Activated CD8-positive, alpha-beta memory T cell treated with anti-CD3 and anti-CD28 coated beads, Interleukin-2, amount 50 U/mL, for 24 hours (primary cell): ENCODE measurements around the gene TAS1R2.
"Not testable (repeated sequence)": the region's sequence is repeated elsewhere in the genome, so short reads cannot be mapped to it uniquely, and the experiment has no call there.

Source experiments
- DNase-seq: peaks from one replicate; pipeline ENCODE4 v3.0.0-alpha.2; 2020; ENCODE audit errors: extremely low read depth

Gene TAS1R2

DNA sequence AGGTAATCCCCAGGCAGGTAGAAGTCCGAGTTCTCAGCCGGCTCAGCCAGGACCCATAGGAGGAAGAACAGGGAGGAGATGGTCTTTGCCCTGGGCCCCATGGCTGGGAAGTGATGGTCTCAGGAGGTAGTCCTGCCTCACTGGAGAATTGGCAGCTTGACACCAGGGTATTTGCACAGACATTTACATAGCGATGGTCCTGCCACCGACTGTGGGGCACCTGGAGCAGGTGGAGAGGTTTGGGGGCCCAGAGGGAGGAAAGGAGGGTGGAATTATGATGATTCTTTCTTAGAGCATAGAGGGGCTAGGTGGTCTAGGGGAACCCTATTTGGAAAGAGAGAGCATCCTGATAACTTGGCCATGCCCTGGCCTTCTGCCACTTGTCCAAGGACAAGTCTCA, at the start of gene TAS1R2:
TSS of gene TAS1R2 (minus strand) at position 101 of the 400 bp plus-strand sequence. CDS start at position 101, 0 bp downstream.
- DNase-seq: no peak

DNA sequence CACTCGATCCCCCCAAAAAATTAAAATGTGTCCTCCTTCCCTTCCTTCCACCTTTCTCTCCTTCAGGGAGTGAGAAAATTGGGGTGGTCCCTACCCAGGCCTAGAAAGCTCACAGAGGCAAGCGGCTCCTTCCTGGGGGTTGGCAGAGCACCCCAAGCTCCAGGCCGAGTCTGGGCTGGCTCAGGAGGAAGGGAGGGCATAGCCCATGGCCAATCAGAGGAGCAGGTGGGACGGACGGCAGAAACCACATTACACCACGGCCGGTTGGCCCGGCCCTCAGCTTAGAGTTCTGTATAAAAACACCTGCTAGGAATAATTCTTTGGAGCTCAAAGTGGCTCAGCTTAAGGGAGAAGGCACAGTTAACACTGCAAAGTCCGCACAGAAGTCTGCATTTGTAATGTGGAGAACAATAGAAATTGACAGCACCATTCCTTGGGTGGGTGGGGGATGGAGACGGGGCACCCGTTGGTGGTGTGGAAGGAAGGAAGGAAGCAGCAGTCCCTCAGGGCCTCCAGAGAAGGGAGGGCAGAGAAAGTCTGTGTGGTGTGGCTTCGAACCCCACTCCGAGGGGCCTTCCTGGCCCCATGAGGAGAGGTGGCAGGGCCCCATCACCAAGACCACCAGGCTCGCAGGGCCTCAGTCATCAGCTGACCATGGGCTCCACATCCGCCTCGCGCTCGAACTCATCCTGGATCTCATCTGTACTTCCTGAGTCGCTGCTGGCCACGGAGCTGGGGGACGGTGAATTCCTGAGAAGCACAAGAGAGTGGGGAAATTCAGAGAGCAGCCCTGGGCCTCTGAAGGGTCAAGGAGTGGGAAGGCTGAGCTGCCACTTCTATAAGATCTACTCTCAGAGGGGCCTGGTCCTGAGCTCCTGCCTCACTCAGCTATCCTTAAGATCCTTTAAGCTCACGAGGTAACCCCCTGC, 48.7 kb upstream of the TAS1R2 start:
- DNase-seq: no peak

DNA sequence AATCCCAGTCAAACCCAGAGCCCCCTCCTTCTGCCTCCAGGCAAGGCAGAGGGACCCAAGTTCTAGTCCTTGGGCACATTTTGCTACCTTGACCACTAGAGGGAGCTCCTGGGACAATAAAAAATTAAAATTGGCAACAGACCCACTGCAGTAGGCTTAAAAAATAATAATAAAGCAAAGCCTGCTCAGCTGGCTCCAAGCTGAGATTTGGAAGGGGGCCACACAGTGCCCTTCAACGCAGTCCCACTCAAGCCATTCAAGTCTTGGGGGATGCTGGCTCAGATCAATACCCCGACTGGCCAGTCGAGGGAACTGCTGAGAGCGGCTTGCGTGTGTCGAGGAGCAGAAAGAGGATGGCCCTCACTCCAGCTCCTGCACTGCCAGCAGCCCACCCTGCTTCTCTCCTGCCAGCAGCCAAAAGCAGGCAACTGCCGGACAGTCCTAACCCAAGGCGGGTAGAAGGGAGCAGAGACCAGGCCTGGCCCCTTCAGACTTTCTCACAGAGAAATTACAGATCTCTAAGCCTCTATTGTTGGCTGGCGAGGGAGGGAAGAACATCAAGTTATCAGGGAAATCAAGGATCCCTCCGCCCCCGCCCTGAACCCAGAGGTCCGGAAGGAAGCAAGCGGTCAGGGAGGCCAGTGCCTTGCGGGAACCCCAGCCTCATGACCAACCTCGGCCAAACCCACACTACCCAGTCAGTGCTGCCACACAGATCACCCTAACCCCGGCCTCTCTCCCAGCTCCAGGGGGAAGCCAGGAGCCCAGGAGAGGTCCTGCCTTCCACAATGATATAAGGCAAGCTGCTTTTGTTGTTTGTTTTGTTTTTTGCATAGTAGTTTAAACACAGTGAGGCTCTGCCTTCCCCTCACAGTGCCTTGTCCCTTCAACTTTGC, 47.8 kb upstream of the TAS1R2 start:
- DNase-seq: no peak

DNA sequence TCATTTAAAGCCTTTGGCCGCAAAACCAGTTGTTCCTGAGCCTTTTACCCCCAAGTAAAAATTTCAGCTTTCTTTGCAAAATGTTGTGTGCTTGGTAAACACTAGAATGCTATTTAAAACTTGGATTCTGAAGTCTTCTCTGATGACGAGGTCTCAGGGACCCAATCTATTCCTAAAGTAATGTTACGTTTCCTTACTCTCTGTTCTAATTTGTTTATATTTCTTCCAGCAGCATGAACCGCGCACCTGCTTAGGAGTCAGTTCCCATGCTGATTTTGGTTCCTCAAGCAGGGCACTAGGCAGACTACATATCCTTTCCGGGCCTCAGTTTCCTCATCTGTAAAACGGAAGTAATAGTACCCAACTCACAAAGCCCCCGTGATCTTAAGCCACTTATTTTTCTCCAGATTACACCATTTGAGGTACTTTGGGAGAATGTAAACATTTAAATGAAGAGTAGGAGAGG, 43.9 kb upstream of the TAS1R2 start:
- DNase-seq: no peak

DNA sequence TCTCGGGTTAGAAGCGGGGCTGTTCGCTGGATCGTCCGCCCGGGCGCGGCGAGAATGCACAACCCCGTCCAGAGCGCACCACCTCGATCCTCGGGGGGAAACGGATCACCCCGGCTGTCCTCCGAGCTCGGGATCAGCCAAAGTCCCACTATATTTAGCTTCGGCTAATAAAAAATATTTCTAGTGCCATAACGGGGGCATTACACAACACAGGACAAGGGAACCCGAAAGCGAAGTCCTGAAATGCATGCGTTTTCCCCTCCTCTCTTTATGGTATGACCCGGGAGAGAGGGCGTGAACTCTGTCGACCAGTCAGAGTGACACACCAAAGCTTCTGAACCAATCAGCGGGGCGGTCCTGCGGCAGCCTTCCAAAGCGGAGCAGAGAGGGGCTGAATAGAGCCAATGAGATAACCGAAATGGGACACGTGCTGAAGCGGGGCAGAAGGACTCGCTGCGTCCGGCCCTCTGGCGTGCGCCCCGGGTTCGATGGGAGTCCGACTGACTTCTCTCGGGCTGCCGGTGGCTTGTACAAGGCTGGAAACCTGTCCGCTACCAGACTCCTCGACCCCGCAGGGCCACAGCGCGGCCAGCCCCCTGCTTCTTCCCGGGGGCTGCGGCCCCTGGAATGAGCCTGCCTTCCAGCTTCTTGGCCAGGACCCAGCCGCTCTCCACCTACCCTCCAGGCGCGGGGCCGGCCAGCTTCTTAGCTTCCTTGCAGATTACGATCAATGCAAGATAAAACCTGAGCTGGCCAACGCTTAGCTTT, 43.2 kb upstream of the TAS1R2 start, which contains the start of gene ALDH4A1:
TSS of gene ALDH4A1 (minus strand) at position 33 of the 768 bp plus-strand sequence. CDS start at position 1, 32 bp downstream.
- peak; percentile 89 for DNase-seq

DNA sequence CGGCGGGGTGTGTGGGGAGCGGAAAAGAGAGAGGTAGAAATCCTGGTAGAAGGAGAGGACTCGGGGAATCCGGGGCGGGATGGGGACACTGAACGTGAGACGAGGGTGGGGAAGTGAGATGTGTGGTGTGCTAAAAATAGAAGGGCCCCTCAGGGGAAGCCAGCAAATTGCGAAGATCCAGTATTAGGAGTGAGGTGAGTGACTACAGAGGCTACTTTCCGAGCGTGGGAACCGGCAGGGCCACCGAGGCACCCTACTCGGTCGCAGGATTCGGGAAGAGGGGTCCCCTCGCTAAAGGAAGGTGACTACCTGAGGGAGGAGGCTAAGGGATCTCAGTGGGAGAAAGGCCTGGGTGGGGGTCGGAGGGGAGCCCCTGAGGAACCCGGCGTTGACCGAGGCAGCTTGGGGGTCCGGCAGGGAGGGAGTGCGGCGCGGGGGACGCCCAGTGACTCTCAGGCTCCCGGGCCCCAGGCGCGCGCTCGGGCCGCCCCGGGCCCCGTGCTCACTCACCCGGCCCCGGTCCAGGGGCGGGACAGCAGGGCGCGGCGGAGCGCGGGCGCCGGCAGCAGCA, 42.6 kb upstream of the TAS1R2 start:
- no peak for DNase-seq

DNA sequence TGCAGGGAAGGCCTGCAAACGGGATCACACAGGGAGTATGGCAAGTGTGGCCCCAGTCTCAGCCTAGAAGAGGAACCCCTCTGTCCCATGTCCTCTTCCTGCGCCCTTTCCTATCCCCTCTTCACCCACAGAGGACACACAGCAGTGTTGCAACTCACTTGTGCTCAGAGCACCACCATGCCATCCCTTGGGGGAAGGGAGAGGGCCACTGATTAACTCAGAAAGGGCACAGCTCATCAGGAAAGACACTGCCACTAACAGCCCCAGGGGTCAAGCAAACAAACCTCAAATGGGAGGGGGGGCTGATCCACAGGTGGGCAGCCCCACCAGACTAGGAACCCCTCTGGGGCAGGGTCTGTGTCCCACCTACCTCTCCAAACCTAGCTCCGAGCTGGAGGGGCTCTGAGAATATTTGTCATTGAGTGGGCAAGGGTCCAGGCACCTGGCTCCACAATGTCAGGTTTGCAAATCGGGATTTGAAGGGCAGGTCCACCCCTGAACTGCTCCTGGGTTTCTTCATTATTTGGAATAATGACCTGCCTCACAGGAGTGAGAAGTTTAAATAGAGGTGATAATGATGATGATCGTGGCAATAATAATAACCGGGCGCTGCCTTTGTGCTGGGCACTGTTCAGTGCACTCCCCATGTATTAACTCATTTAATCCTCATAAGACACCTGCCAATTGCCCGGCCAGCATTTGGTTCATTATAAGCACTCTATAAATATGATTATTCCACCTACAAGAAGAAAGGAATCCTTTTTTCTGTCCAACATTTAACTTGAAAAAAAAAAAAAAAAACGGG, 41.9 kb upstream of the TAS1R2 start:
- DNase-seq: no peak

DNA sequence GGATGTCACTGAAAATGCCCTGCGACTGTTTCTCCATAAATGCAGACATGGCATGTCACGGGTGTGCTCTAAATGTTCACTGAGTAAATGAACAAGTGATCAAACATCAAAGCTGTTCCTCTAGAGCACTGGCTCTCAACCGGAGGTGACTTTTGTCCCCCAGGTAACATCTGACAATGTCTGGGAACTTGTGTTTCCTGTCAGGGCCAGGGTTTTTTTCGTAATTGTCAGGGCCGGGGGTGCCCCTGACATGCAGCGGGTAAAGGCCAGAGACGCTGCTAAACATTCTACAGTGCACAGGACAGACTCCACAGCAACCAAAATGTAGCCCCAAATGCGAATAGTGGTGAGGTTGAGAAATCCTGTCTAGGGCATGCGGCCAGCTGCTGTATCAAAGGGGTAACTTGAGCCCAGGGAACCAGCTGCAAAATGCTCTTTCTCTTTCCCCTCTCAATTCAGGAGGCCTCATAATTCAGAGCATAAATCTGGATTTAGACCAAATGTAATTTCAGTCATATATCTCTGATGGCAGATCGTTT, 40.9 kb upstream of the TAS1R2 start:
- no peak for DNase-seq

DNA sequence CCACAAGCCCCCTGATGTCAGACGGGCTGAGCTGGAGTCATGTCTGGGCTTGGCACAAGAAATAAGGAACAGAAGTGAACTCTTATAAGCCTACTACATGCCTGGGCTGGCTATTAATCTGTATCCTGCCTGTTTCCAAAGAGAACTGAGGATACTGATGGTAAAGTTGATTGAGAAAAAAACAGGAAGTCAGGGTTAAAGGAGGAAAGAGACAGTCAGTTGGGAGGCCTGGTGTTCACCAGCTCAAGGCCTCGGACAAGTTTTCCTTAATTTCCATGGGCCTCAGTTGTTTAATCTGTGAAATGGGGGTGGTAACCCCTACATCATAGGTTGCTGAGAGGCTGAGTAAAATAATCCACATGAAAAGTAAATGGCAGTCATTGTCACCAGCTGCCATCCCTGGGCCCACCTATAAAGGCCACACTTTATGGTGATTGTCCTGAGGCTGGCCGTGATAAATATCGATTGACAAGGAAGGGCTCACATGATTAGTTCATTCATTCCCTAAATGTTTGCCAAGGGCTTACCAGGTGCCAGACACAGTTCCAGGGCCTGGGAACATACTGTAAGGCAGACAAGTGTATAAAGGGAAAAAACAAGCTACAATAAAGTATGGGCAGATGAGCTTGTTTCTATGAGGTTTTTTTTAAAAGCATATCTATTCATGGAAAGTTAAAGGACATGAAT, 40.0 kb upstream of the TAS1R2 start:
- DNase-seq: no peak

DNA sequence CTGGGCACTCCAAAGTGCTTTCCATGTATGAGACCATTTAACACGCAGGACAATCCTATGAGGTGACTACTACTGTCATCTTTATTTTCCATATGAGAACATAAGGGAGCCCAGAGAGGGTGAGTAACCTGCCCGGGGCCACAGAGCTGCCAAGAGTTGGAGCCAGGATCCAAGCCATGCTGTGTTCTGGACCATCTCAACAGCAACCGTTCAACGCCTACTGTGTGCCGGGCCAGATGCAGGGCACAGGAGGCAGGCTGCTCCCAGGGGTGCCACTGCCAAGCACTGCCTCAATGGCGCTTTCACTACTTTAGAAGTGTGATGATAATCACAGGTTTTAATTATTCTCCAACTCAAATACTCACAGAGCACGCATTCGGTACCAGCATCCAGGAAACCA, 39.1 kb upstream of the TAS1R2 start:
- DNase-seq: no peak

DNA sequence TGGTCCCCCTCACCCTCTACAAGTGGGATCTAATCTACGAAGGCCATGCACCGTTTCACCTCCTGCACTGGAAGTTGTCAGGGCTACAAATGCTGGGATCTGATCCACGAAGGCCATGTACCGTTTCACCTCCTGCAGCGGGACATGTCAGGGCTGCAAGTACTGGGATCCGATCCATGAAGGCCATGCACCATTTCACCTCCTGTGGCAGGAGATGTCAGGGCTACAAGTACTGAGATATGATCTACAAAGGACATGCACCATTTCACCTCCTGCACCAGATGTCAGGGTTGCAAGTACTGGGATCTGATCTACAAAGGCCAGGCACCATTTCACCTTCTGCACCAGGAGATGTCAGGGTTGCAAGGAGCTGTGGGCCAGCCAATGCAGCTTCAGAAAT, 35.9 kb upstream of the TAS1R2 start:
- no peak for DNase-seq

DNA sequence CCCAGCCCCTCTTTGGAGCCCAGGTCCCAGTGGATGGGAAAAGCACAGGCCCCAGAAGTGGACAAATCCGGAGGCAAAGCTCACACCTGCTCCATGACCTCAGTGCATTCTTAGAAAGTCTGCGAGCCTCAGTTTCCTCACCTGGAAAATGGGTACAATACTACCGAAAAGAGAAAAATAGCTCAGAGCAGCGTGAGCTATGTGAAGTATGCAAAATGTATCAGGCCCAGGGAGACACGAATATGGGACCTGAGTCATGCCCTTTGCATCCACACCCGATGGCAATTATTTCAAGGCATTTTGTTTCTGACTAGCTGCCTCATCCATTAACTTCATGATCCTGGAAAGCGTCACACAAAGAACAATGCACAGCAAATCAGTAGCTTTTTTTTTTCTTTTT, 33.7 kb upstream of the TAS1R2 start:
- no peak for DNase-seq

DNA sequence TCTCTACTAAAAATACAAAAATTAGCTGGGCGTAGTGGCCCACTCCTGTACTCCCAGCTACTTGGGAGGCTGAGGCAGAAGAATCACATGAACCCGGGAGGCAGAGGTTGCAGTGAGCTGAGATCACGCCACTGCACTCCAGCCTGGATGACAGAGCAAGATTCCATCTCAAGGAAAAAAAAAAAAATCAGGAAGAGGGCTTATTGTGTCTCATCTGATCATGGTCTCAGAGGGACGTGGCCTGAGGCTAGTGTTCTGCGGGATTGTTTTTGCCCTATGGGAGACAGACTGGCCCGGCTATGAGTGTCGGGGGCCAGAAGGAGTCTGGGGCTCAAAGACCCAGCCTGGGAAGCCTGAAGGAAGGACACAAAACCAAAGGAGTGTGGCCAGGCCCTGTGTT, 32.4 kb upstream of the TAS1R2 start:
- not testable (repeated sequence) for DNase-seq

DNA sequence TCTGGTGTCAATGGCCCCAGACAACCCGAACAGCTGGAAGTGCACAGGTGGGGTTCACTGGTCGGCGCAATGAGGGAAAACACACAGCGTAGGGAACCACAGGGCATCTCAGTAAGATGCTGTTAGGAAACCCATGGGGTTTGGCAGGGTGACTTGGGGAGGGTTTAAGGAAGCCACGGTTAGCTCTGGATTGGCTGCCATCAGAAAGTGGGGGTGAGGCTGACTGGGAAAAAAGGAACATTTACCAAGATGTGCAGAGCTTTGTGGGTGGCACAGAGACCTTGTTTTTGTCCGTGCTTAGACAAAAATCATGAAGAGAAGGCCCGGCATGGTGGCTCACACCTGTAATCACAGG, 31.9 kb upstream of the TAS1R2 start:
- DNase-seq: no peak

DNA sequence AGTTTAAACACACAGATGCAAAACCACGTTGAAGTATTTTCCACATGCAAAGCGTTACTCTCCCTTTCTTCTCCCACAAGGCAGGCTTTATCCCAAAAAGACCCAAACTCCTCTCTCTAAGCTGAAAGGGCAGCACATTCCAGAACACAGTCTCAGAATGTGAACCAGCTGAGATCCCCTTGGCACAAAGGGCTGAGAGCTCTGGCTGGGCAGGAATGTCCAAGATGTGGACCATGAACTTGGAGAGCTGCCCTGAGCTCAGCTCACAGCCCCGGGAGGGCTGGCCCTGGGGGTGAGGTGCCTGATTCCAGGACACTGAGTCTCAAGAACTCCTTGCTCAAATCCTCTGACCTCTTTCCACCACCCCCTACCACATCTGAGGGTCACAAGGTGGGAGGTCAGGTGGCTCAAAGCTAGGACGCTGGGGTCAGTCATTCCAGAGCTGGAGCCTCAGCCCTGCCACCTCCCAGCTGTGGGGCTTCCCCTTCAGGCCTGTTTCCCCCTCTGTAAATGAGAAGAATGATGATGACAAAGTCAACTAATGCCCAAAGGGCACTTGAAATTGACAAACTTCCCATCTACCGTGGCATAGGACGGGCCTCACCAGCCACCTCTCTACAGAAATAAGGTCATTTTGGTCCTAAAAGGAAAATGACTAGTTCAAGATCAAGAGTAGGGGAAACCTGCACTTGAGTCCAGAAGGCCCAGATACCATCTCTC, 31.4 kb upstream of the TAS1R2 start:
- DNase-seq: no peak

DNA sequence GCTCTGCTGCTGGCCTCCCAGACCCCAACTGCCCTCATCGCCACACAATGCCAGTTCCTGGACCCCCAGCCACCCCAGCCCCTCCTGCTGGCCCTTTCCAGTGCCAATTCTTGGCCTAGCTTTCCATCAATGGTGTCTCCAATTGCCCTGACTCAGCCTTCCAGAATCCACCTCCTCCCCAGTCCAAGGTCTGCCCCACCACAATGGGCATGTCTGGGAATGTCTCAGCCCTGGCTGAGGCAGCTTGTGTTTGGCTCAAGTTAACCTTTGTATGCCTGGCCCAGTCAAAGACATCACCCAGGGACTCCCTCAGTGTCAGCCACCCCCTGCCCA, 26.5 kb upstream of the TAS1R2 start:
- no peak for DNase-seq

DNA sequence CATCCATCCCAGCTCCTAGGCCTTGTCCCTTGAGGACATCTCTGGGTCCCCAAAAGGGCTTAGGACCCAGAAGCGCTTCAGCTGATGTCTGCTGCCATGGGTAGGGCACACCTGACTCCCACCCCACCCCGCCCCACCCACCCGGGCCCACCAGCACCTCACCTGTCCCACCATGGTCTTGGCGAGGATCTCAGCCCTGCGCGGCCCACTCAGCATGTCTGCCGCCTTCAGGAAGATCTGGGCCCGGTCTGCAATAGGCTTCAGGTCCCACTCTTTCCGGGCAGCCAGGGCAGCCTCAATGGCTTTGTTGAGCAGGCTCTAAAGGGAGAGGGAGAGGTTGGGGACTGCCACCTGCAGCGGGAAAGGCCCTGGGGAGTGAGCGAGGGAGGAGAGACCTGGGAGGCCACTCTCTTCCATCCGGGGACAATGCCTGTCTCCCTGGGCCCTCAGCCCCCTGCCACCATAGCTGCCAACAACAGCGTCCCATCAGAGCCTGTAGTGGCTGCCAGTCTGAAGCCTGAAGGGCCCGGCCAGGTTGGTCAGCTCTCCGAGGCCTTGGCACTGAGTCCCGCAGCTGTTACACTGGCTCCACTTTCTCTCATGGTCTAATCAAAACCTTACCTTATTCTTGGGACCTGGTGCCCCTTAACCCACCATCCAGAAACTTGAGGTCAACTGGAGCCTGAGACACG, 26.0 kb upstream of the TAS1R2 start:
- no peak for DNase-seq

DNA sequence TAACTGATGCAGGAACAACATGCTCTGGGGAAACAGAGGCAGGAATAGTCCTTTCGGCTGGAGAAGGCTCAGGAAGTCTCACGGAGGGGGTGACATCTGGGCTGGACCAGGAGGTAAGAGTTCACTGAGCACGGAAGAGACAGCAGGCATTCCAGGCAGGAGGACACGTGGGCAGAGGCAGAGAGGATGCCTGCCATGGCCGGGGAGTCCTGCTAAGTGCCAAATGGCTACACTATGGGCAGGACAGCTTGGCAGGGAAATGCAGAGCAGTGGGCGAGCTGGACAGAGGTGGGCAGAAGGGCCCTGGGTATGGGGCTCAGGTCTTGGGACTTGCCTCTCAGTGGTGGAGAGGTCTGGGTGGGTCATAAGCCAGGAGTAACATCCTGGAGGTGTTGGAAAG, 25.3 kb upstream of the TAS1R2 start:
- DNase-seq: no peak

DNA sequence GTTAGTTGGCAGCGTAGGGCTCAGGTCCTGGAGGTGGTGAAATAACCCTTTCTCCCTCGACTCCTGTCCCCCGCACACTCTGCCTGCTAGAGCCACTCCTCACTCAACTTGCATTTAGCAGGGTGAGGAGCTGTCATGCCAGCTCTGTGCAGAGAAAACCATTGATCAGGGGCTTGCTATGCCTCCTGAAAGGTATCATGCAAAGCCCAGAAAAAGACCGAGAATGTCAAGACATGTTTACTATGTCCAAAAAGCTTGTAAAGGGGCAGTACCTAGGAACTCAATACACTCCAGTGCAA, 24.9 kb upstream of the TAS1R2 start:
- DNase-seq: no peak
